Esophagus squamous epithelium (tissue), 4 donors: Measurements from ENCODE around the gene RSPO3.

Experiments used
- CTCF ChIP-seq, 6 experiments: fragments of 450-650 bp in 4 of 6; fragments of 200-600 bp in 2 of 6; sonication (generic) in 2 of 6; IDR thresholded peaks; one replicate each; pipeline ENCODE4 v1.5.1; 2016 to 2019; ENCODE audit warnings: antibody characterized with exemption in 6 of 6, mild to moderate bottlenecking in 4 of 6, moderate library complexity in 4 of 6
- POLR2A ChIP-seq, 4 donors: fragments of 450-650 bp; IDR thresholded peaks; one replicate each; pipeline ENCODE4 v1.6.1; 2017; ENCODE audit warnings: antibody characterized with exemption in 4 of 4, mild to moderate bottlenecking in 4 of 4, moderate library complexity in 3 of 4

GRCh38 chr6:127201321-127201720, 82.8 kb downstream of the RSPO3 start:
- TF ChIP-seq CTCF (IDR thresholded peaks at IDR 0.05) (no peak), POLR2A (IDR thresholded peaks at IDR 0.05) (no peak)
